Esophagus muscularis mucosa (tissue), 4 donors: ENCODE results near the gene LRRC10B. TPM values are rescaled to one million over a fixed set of nuclear protein-coding genes. Genes with fewer than 3 reads are reported as not detected.

Source experiments
- DNase-seq: peaks from one replicate; pipeline ENCODE4 v3.0.0-alpha.2; 2017; ENCODE audit errors: extremely low spot score
- H3K27ac ChIP-seq, 4 donors: fragments of 200-600 bp; sonication (generic); replicated peaks in 1 of 4; 1 replicate in 3 of 4; 2 replicates in 1 of 4; pipeline ENCODE4 v1.5.1; 2016 to 2019; ENCODE audit warnings: mild to moderate bottlenecking in 1 of 4
- H3K27me3 ChIP-seq, 4 donors: fragments of 200-600 bp; sonication (generic); one replicate each; pipeline versions ENCODE4 v1.5.1 to v1.6.0; 2016 to 2019
- H3K36me3 ChIP-seq, 4 donors: fragments of 200-600 bp; sonication (generic); one replicate each; pipeline ENCODE4 v1.5.1; 2016 to 2019
- H3K4me1 ChIP-seq, 4 donors: fragments of 200-600 bp; sonication (generic); one replicate each; pipeline ENCODE4 v1.5.1; 2016 to 2019
- H3K4me3 ChIP-seq, 4 donors: fragments of 200-600 bp; sonication (generic); 1 replicate in 2 of 4; 2 replicates in 2 of 4; pipeline ENCODE4 v1.5.1; 2016 to 2019; ENCODE audit warnings: mild to moderate bottlenecking in 4 of 4, moderate library complexity in 1 of 4
- H3K9me3 ChIP-seq, 4 donors: fragments of 200-600 bp; sonication (generic); 1 replicate in 3 of 4; 2 replicates in 1 of 4; pipeline ENCODE4 v1.5.1; 2016 to 2019
- EP300 ChIP-seq: sonication (generic); formaldehyde crosslinking; IDR thresholded peaks from one replicate; pipeline ENCODE4 v1.6.1; 2017; ENCODE audit warnings: antibody characterized with exemption
- POLR2A ChIP-seq: fragments of 450-650 bp; IDR thresholded peaks from one replicate; pipeline ENCODE4 v1.6.1; 2017; ENCODE audit warnings: antibody characterized with exemption, moderate library complexity, mild to moderate bottlenecking, low read depth
- POLR2AphosphoS5 ChIP-seq, 2 donors: sonication (generic); formaldehyde crosslinking; IDR thresholded peaks; one replicate each; pipeline ENCODE4 v1.6.1; 2017; ENCODE audit warnings: antibody characterized with exemption in 2 of 2
- WGBS: methylation state at CpG from one replicate; pipeline ENCODE4 v1.1.5; 2018; 5-methylcytosine and 5-hydroxymethylcytosine counted together
- intact Hi-C: fragments of 100-400 bp; cut with DNase I; formaldehyde crosslinking; loops from one replicate; pipeline ENCODE4 v1.15.1; 2023
- total RNA-seq, 4 donors: library from RNA; depleted of rRNA; stranded (reverse); fragments of >200 nt; gene quantifications; one replicate each; pipeline versions ENCODE4 v1.1.0 to v1.2.1, GENCODE V29; 2016
- TF ChIP-seq, protein P1 (sequence below), 3 experiments: fragments of 200-600 bp in 2 of 3; fragments of 450-650 bp in 1 of 3; sonication (generic) in 2 of 3; IDR thresholded peaks; one replicate each; pipeline ENCODE4 v1.5.1; 2017 to 2019; ENCODE audit warnings: antibody characterized with exemption in 3 of 3, mild to moderate bottlenecking in 2 of 3, moderate library complexity in 1 of 3

LRRC10B gene
- total RNA-seq, 4 donors from 2014 or later, result 1.3 to 2.2 (median 2.0) TPM; not detected in 1

DNA sequence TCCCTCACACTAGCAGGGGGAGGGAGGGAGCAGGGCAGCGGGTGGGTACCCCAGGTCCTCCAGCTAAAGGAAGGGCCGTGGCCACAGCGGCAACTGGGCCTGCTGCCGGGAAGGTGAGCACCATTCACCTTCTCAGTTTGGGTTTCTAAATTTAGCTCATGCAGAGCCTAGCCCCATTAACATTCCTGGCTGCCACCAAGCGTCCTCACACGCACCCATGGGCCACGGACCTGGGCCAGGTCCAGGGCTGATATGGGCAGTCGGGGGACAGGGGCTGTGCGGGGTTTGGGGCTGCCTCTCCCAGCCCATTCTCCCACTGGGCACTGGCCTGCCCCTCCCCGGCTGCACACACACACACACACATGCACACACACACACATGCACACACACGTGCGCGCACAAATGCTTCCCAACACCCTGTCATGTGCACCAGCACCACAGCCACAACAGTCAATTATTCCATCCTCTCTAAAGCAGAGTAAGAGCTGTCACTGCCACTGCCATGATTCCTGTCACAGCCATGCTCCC lies 43.6 kb downstream of the LRRC10B start:
- H3K27me3 ChIP-seq, result peaks cover 0 to 99% (median 16%) of the 10 kb centered on the region in 4 donors
- H3K4me1 ChIP-seq, result peaks cover 7 to 16% (median 14%) of the 10 kb centered on the region in 4 donors
- intact Hi-C loops, result no loop called here

DNA sequence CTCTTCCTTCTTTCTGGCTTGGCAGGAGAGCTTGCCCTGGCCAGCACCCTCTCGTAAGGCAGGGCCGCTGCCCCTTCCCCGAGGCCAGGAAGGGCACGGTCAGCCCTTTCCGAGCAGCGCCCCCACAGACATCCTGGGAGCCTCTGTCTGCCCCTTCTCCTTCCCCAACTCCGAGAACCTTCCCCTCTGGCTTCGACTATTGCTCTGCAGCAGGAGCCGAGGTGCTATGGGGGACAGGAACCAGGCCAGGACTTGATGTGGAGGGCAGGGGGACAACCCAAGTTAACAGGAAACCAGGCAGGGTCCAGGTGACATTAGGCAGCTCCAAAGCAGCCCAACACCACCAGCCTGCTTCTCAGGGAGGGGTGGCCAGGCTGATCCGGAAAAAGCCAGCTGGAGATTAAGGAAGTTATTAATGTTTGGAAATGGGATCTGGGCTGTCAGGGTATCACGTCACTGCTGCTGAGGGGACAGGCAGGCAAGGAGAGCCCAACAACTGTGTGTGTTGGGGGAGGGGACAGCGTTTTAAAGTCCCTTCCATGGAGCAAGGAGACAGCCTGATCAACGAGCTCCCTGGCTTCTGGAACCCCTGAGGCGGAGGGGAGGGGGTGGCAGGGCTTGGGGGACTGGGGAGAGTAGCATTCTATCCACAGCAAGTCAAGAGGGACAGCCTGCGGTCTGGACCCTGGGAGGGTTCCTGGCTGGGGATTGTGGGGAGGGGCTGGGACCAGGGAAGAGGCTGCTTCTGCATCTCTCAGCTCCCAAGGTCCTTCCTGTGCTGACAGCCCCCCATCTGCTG lies 45.0 kb downstream of the LRRC10B start:
- H3K9me3 ChIP-seq, result no peaks in the 10 kb centered on the region
- no peak overlapping the region for H3K27ac ChIP-seq
- no peak for DNase-seq
- intact Hi-C loops, result no loop called here
- peaks cover 0 to 97% (median 16%) of the 10 kb centered on the region in 4 donors for H3K27me3 ChIP-seq
- peaks cover 7 to 16% (median 14%) of the 10 kb centered on the region in 4 donors for H3K4me1 ChIP-seq
- H3K36me3 ChIP-seq, result no peaks in the 10 kb centered on the region
- TF ChIP-seq, protein P1, sequence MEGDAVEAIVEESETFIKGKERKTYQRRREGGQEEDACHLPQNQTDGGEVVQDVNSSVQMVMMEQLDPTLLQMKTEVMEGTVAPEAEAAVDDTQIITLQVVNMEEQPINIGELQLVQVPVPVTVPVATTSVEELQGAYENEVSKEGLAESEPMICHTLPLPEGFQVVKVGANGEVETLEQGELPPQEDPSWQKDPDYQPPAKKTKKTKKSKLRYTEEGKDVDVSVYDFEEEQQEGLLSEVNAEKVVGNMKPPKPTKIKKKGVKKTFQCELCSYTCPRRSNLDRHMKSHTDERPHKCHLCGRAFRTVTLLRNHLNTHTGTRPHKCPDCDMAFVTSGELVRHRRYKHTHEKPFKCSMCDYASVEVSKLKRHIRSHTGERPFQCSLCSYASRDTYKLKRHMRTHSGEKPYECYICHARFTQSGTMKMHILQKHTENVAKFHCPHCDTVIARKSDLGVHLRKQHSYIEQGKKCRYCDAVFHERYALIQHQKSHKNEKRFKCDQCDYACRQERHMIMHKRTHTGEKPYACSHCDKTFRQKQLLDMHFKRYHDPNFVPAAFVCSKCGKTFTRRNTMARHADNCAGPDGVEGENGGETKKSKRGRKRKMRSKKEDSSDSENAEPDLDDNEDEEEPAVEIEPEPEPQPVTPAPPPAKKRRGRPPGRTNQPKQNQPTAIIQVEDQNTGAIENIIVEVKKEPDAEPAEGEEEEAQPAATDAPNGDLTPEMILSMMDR (IDR thresholded peaks at IDR 0.05), result no peak
- TF ChIP-seq POLR2A, result no peak
- no peak for TF ChIP-seq POLR2AphosphoS5 (IDR thresholded peaks at IDR 0.05)
- no peak for TF ChIP-seq EP300
- WGBS, result 52% methylated on average over 12 of the region's 15 CpGs
- no peak overlapping the region for H3K4me3 ChIP-seq

More for the DNA sequence above, 43.6 kb downstream of the LRRC10B start:
- Histone ChIP-seq H3K9me3 (no peaks in the 10 kb centered on the region), H3K4me3 (no peak overlapping the region), H3K36me3 (no peaks in the 10 kb centered on the region), H3K27ac (no peak overlapping the region)
- WGBS, result 69% methylated on average over 10 of the region's 13 CpGs
- TF ChIP-seq, protein P1 (IDR thresholded peaks at IDR 0.05), result no peak
- no peak for DNase-seq

DNA sequence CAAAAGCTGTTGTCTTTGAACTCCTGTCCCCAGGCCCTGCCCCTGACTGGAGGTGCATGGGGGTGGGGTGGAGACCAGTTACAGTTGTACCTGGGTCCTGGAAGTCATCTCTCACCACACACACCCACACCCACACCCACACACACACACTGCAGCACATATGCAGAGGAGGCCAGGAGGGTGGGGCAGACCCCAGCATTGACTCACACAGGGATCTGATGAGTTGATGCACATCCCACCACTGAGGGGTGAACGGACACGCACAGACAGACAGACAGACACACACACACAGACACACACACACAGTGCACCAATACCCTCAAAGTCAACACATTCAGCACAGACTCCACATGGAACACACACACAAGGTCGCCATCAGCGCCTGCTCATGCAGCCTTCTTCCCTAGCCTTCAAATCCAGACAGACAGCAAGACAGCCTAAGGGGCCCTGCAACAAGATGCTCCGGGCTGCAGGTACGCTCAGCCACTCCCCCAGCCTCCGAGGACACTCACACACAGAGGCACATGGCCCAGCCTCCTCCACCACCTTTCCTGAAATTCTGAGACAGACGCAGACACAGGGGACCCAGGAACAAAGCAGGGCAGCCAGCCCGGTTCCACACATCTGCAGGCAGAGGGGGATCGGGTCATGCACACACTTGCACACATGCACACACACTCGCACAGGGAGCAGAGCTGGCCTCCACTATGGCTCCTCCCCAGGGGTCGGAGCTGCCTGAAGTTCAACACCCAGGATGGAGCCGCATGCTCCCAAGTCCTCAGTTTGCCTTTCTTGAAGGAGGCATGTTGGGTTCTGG lies 45.8 kb downstream of the LRRC10B start:
- TF ChIP-seq POLR2AphosphoS5 (IDR thresholded peaks at IDR 0.05) (no peak), POLR2A (no peak), EP300 (no peak)
- TF ChIP-seq, protein P1 (IDR thresholded peaks at IDR 0.05), result no peak
- DNase-seq, result no peak
- no peak overlapping the region for H3K27ac ChIP-seq
- H3K9me3 ChIP-seq, result no peaks in the 10 kb centered on the region
- H3K4me3 ChIP-seq, result no peak overlapping the region
- no peaks in the 10 kb centered on the region for H3K36me3 ChIP-seq
- peaks cover 0 to 97% (median 16%) of the 10 kb centered on the region in 4 donors for H3K27me3 ChIP-seq
- intact Hi-C loops, result no loop called here
- peaks cover 7 to 16% (median 14%) of the 10 kb centered on the region in 4 donors for H3K4me1 ChIP-seq
- 47% methylated on average over 3 of the region's 13 CpGs for whole genome bisulfite sequencing

DNA sequence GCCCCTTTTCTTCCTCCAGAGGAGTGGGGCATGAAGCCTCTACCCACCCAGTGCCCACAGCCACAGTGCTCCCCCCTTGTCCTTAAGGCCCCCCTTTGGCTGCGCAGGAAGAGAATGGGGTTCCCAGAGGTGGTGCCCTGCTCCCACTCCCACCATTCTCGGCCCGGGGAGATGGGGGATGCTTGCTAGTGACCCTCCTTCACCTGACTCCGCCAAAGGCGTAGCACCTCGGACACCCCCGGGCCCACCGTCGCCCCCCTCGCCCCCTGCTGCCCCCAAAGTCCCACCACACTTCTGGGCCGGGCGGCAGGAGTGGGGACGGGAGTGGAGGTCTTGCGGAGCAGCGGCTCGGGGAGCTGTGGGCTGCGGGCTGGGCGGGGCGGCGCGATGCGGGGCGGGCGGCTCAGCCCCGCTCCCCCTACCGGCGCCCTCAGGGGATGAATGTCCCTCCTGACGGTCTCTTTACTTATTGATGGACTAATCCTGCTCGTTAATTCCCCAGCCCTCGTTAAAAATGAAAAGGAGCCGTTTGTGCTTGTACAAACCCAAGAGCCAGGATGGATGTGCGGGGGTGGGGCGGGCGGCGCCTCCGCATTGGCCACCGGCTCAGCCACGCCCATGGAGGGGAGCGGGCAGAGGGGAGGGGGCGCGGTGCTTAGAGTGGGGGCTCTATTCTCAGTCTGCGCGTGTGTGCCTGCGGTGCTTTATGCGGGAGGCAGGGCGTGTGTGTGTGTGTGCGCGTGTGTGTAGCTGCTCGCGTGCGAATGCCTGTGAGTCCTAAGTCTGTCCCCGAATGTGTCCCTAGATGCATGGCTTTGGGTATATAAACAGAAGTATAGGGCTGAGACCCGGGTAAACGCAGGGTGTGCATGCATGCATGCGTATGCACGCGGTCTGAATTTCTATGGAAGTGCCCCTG lies 46.8 kb downstream of the LRRC10B start:
- Histone ChIP-seq H3K36me3 (no peaks in the 10 kb centered on the region), H3K9me3 (no peaks in the 10 kb centered on the region), H3K4me1 (peaks cover 7 to 15% (median 12%) of the 10 kb centered on the region in 4 donors), H3K27me3 (peaks cover 0 to 96% (median 16%) of the 10 kb centered on the region in 4 donors), H3K27ac (no peak overlapping the region), H3K4me3 (no peak overlapping the region)
- DNase-seq, result no peak
- no peak for TF ChIP-seq POLR2AphosphoS5 (IDR thresholded peaks at IDR 0.05)
- TF ChIP-seq EP300, result no peak
- TF ChIP-seq, protein P1 (IDR thresholded peaks at IDR 0.05), result no peak
- TF ChIP-seq POLR2A, result no peak
- intact Hi-C loops, result no loop called here
- 4% methylated on average over 14 of the region's 57 CpGs for WGBS
